22Rv1 (cell line): ENCODE measurements around the gene ISCU.

ENCODE experiments used
- H3K27ac ChIP-seq: fragments of 450-650 bp; 2 replicates; pipeline ENCODE4 v1.5.1; 2017
- ZFX ChIP-seq: fragments of 450-650 bp; IDR thresholded peaks from 2 replicates; pipeline ENCODE4 v1.6.1; 2017; ENCODE audit warnings: antibody characterized with exemption, borderline replicate concordance
- TF ChIP-seq, protein P1 (sequence below): fragments of 450-650 bp; IDR thresholded peaks from 2 replicates; pipeline ENCODE4 v1.5.1; 2017; ENCODE audit warnings: mild to moderate bottlenecking

The ISCU gene

DNA sequence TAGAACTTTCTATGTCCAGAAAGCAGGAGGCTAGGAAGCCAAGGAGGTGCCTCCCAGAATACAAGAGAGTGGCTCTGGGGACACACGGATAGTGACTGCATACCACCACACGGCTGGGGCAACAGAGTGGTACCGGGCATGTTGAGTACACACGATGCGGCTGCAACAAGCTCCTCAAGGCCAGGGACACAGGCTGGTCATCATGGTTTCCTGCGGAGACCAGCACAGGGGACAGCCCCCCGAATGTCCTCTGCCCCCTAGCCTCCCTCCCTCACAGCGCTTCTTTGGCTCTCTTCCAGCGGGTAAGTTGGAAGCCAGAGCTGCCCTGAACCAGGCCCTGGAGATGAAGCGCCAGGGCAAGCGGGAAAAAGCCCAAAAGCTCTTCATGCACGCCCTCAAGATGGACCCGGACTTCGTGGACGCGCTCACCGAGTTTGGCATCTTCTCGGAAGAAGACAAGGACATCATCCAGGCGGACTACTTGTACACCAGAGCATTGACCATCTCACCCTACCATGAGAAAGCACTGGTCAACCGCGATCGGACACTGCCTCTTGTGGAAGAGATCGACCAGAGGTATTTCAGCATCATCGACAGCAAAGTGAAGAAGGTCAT is 44.2 kb upstream of the ISCU start:
- no peak for TF ChIP-seq ZFX
- H3K27ac ChIP-seq: no peak overlapping the region

DNA sequence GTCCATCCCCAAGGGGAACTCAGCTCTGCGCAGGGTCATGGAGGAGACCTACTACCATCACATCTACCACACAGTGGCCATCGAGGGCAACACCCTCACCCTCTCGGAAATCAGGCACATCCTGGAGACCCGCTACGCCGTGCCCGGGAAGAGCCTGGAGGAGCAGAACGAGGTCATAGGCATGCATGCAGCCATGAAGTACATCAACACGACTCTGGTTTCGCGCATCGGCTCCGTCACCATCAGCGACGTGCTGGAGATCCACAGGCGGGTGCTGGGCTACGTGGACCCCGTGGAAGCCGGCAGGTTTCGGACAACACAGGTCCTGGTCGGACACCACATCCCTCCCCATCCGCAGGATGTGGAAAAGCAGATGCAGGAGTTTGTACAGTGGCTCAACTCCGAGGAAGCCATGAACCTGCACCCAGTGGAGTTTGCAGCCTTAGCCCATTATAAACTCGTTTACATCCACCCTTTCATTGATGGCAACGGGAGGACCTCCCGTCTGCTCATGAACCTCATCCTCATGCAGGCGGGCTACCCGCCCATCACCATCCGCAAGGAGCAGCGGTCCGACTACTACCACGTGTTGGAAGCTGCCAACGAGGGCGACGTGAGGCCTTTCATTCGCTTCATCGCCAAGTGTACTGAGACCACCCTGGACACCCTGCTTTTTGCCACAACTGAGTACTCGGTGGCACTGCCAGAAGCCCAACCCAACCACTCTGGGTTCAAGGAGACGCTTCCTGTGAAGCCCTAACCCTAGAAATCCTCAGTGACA is 43.5 kb upstream of the ISCU start:
- H3K27ac ChIP-seq: no peak overlapping the region; the same call in 1 of the 2 replicates
- TF ChIP-seq, protein P1, sequence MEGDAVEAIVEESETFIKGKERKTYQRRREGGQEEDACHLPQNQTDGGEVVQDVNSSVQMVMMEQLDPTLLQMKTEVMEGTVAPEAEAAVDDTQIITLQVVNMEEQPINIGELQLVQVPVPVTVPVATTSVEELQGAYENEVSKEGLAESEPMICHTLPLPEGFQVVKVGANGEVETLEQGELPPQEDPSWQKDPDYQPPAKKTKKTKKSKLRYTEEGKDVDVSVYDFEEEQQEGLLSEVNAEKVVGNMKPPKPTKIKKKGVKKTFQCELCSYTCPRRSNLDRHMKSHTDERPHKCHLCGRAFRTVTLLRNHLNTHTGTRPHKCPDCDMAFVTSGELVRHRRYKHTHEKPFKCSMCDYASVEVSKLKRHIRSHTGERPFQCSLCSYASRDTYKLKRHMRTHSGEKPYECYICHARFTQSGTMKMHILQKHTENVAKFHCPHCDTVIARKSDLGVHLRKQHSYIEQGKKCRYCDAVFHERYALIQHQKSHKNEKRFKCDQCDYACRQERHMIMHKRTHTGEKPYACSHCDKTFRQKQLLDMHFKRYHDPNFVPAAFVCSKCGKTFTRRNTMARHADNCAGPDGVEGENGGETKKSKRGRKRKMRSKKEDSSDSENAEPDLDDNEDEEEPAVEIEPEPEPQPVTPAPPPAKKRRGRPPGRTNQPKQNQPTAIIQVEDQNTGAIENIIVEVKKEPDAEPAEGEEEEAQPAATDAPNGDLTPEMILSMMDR: no peak
- TF ChIP-seq ZFX: no peak

DNA sequence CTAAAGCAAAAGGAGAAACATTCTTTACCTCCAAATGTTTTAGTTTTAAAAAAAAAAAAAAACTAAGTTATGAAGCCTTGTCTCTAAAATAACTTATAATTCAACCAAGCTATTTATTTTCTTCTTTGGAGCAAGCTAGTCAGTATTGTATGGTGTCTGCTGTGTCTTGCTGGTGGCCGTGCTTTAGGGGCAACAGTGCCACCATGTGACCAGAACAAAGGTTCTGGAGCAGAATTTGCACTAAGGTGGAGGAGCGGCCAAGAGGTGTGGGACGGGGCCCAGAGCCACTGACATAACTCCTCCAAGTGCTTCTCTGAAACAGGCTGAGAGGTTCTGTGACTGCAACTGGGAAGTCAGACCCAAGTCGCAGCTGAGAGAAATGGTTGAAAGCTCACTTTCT is 42.8 kb upstream of the ISCU start:
- TF ChIP-seq, protein P1: peak; percentile 70
- TF ChIP-seq ZFX: no peak
- H3K27ac ChIP-seq: peak overlapping the region; percentile 17; the same call in 1 of the 2 replicates

DNA sequence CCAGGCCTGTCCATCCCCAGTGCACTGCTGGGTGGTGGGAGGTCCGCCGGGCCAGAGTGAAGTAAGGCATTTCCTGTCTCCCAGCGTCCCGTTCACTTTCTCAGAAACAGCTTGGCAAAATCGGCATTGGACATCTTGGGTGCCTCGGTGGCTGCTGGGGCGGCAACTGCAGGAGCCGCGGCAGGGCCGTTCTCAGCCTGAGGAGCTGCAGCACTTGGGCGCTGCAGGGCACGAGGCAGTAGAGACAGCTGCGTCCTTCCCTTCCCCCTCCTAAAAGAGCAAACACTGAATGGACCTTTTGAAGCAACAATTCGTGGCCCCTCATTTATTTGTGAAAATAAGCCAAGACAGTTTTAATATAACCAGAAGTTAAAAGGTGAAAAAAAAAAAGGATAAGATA is 39.0 kb upstream of the ISCU start:
- TF ChIP-seq, protein P1: no peak
- TF ChIP-seq ZFX: no peak
- no peak overlapping the region for H3K27ac ChIP-seq

DNA sequence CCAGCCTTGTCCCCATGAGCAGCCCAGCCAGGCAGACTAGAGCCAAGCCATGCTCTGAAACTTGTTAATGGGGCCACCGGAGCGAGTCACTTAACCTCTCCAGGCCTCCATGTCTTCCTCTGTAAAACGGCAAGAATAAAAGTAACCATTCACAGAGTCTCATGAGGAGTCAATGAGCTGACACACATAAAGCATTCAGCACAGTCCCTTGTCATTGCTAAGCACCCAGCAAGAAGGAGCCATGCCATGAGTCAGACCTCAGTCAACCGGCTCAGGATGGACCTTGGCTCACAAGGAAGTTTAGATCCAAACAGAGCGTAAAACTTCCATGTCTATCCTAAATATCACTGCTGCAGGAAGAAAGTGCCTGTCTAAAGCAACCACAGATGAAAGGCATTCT is 36.7 kb upstream of the ISCU start:
- H3K27ac ChIP-seq: no peak overlapping the region
- TF ChIP-seq ZFX: no peak
- TF ChIP-seq, protein P1: no peak

DNA sequence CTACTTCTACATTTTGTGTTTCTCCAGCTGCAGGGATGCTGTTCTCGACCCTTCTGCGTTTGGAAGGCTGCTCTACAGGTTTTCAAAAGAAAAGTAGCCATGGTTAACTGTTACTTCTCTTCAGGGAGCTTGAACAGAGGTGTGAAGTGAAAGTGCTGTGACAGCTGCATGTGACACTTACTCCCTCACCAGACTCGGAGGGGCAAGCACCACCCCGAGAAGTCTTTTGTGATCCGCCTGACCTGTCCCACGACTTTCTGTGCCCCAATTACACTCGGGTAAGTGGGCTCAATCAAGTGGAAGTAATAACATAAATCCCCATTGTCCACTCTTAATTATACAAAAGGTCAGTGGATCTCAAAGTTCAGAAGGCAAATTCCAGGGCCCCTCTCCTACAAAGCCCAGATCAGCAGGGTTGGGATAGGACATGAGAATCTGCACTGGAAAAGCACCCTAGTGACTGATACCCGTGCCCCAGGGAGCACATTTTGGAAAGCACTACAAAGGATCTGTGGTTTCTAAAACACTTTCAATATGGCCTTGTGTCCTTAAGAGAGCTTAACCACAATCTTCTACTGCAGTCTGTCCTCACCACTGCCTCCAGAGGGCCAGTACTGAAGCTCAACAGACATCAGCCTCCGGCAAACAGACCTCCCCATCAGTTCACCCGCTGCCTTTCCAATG is 35.8 kb upstream of the ISCU start:
- H3K27ac ChIP-seq: no peak overlapping the region
- TF ChIP-seq, protein P1: no peak
- TF ChIP-seq ZFX: no peak

DNA sequence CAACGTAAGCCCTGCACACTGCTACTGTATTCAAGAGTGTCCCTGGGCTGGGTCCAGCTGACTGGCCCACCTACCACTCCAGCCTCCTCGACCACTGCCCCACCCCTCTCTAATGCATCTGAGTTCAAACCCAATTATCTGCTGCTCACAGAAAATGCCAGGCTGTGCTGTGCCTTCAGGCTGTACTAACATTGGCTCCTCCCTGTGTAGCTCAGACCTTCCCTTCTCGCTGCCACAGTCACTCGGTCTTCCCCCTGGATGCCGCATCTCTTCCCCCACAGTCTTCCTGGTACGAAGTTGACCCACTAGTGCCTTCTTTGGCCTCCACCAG is 35.3 kb upstream of the ISCU start:
- TF ChIP-seq, protein P1: no peak
- TF ChIP-seq ZFX: no peak
- no peak overlapping the region for H3K27ac ChIP-seq
